GM12873 (cell line): ENCODE results near the gene SOBP.

ENCODE experiments used
- CTCF ChIP-seq: IDR thresholded peaks from 2 replicates; pipeline ENCODE4 v1.5.1; 2012; ENCODE audit warnings: low read depth, mild to moderate bottlenecking, moderate library complexity, low read length, control low read depth; ENCODE audit not compliant: insufficient read depth; ENCODE audit errors: missing control alignments

SOBP gene

GRCh38 chr6:107561306-107561705, 71.4 kb downstream of the SOBP start:
- no peak for TF ChIP-seq CTCF

GRCh38 chr6:107563694-107564588, 74.0 kb downstream of the SOBP start:
- no peak for TF ChIP-seq CTCF

- TF ChIP-seq CTCF: no peak
Observed at GRCh38 chr6:107564589-107564951, 74.7 kb downstream of the SOBP start.

GRCh38 chr6:107565165-107565723, 75.3 kb downstream of the SOBP start:
- TF ChIP-seq CTCF: no peak

GRCh38 chr6:107567643-107568042, 77.7 kb downstream of the SOBP start:
- no peak for TF ChIP-seq CTCF

- TF ChIP-seq CTCF: no peak
Observed at GRCh38 chr6:107569473-107569872, 79.6 kb downstream of the SOBP start.

GRCh38 chr6:107571354-107571753, 81.4 kb downstream of the SOBP start:
- no peak for TF ChIP-seq CTCF
